WERI-Rb-1 (cell line): ENCODE results near the gene PGF.

Source experiments
- DNase-seq: peaks from one replicate; pipeline ENCODE4 v3.0.0-alpha.2; 2020
- H3K27ac ChIP-seq: fragments of 250-450 bp; sonication (Bioruptor Pico); 2 replicates; pipeline ENCODE4 v1.5.1; 2020; ENCODE audit warnings: mild to moderate bottlenecking, moderate library complexity
- H3K27me3 ChIP-seq: fragments of 250-450 bp; sonication (Bioruptor Pico); 2 replicates; pipeline ENCODE4 v1.5.1; 2021; ENCODE audit warnings: mild to moderate bottlenecking, low read depth, moderate library complexity; ENCODE audit not compliant: insufficient read depth, severe bottlenecking
- H3K36me3 ChIP-seq: fragments of 250-450 bp; sonication (Bioruptor Pico); 2 replicates; pipeline ENCODE4 v1.5.1; 2020; ENCODE audit warnings: mild to moderate bottlenecking, moderate library complexity
- H3K4me3 ChIP-seq: 2 replicates; pipeline ENCODE4 v1.5.1; 2011; ENCODE audit warnings: low read depth, mild to moderate bottlenecking, control low read depth, low read length
- H3K9me3 ChIP-seq: fragments of 250-450 bp; sonication (Bioruptor Pico); 2 replicates; pipeline ENCODE4 v1.5.1; 2021; ENCODE audit warnings: mild to moderate bottlenecking, moderate library complexity; ENCODE audit not compliant: severe bottlenecking
- TF ChIP-seq, protein P1 (sequence below): IDR thresholded peaks from 2 replicates; pipeline ENCODE4 v1.5.1; 2011; ENCODE audit warnings: low read depth, mild to moderate bottlenecking, control low read depth, inconsistent platforms, low read length

Gene PGF

DNA sequence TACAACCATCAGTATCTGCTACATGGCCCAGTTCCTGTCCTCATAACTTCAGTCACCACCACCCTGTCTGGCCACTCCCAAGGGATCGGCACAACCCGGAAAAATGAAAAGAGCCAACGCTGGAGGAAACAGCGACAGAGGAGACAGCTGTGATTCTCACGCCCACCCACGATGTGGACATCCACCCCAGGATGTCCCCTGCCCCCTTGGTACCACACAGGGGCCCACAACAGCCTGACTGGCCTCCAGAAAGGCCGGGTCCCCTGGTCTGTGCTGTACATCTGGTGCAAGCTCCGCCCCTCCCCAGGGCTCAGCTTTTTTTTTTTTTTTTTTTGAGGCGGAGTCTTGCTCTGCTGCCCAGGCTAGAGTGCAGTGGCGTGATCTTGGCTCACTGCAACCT is 44.8 kb downstream of the PGF start:
- no peak for DNase-seq
- H3K27ac ChIP-seq: no peak overlapping the region
- H3K36me3 ChIP-seq: peaks cover 6% of the 10 kb centered on the region
- no peaks in the 10 kb centered on the region for H3K9me3 ChIP-seq
- no peak overlapping the region for H3K4me3 ChIP-seq
- TF ChIP-seq, protein P1, sequence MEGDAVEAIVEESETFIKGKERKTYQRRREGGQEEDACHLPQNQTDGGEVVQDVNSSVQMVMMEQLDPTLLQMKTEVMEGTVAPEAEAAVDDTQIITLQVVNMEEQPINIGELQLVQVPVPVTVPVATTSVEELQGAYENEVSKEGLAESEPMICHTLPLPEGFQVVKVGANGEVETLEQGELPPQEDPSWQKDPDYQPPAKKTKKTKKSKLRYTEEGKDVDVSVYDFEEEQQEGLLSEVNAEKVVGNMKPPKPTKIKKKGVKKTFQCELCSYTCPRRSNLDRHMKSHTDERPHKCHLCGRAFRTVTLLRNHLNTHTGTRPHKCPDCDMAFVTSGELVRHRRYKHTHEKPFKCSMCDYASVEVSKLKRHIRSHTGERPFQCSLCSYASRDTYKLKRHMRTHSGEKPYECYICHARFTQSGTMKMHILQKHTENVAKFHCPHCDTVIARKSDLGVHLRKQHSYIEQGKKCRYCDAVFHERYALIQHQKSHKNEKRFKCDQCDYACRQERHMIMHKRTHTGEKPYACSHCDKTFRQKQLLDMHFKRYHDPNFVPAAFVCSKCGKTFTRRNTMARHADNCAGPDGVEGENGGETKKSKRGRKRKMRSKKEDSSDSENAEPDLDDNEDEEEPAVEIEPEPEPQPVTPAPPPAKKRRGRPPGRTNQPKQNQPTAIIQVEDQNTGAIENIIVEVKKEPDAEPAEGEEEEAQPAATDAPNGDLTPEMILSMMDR: no peak
- H3K27me3 ChIP-seq: no peaks in the 10 kb centered on the region

DNA sequence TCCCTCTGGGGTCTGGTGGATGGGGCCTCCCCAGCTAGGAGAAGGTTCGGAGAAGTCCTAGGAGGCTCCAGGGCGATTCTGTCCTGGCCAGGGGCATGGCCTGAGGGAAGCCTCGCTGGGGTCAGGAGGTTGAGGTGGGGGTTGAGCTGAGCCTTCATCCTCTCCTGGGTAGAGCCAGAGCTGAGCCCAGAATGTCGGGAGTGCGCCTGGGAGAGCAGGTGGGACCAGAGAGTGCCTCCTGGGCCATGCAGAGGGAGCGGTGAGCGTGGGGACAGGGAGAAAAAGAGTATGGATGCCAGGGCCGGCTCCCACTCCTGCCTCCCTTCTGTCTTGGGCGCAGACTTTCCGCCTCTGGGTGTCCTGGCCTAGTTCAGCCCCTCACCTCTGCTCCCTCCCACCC is 45.5 kb downstream of the PGF start:
- H3K36me3 ChIP-seq: peaks cover 2% of the 10 kb centered on the region
- no peak overlapping the region for H3K4me3 ChIP-seq
- TF ChIP-seq, protein P1: no peak
- no peaks in the 10 kb centered on the region for H3K27me3 ChIP-seq
- H3K9me3 ChIP-seq: no peaks in the 10 kb centered on the region
- no peak overlapping the region for H3K27ac ChIP-seq
- DNase-seq: no peak

DNA sequence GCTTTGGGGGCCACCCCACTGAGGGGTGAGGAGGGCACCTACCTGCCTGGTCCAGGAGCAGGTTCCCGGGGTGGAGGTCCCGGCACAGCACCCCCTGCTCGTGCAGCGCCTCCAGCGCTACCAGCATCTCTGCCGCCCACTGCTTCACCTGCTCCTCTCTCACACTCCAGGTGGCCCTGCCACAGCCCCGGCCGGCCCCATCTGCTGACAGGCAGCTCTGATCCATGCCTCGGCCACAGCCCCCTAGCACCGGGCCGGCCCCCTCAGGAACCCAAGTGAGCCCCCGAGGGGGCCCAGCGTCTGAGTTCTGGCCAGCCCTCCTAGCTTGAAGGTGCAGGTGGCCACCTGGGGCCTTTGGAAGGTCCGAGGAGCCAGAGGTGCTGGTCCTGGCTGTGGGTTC is 45.9 kb downstream of the PGF start:
- H3K9me3 ChIP-seq: no peaks in the 10 kb centered on the region
- TF ChIP-seq, protein P1: no peak
- no peak overlapping the region for H3K27ac ChIP-seq
- no peaks in the 10 kb centered on the region for H3K27me3 ChIP-seq
- H3K36me3 ChIP-seq: peaks cover 4% of the 10 kb centered on the region
- H3K4me3 ChIP-seq: no peak overlapping the region
- DNase-seq: no peak

GRCh38 chr14:74908861-74909341 is 46.5 kb downstream of the PGF start:
- H3K27ac ChIP-seq: no peak overlapping the region
- TF ChIP-seq, protein P1: no peak
- peaks cover 2% of the 10 kb centered on the region; the same call in 1 of the 2 replicates for H3K36me3 ChIP-seq
- no peaks in the 10 kb centered on the region for H3K9me3 ChIP-seq
- DNase-seq: no peak
- H3K27me3 ChIP-seq: no peaks in the 10 kb centered on the region
- no peak overlapping the region for H3K4me3 ChIP-seq

DNA sequence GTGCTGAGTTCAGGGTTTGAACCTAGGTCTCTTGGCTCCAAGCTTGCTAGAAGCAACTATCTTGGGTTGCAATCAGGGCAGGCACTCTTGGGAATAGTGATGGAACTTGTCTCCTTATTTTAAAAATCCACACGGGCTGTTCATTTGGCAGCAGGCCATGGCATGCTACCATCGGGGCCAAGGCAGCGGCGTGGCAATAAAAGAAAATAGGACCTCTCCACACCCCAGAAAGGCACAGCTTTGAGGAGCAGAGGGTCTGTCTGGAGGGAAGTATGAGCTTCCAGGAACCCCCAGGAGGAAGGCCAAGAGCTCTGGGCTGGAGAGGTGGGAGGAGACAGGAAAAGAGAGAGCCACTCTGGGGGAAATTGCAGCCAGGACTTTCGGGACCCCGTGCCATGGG is 47.7 kb downstream of the PGF start:
- Histone ChIP-seq H3K4me3 (no peak overlapping the region), H3K9me3 (no peaks in the 10 kb centered on the region), H3K36me3 (peaks cover 6% of the 10 kb centered on the region), H3K27ac (no peak overlapping the region), H3K27me3 (no peaks in the 10 kb centered on the region)
- DNase-seq: no peak
- TF ChIP-seq, protein P1: no peak

DNA sequence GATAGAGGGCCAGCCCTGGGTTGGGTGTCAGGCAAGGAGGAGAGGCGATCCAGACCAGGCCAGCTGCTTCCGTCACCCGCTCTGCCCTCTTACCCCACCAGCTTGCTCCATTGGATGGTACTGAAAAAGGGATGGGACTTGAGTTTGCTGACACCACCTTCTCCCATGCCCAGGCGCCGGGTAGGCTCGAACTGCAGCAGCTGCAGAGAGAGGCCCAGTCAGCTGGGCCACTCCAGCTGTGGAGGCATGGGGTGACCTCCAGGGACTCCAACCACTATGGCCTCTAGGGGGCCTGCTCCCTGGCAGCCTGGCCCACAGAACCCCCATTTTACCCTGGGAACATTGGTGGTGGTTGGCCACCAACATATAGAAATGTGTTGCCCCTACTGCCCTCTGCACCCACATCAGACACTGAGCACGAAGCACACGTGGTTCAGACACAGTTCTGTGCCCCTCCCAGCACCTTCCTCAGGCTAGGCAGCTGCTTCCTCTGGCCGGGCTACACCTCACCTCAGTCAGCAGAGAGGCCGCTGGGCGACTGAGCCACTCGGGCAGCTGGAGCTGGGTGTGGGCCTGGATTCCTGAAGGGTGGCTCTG is 48.4 kb downstream of the PGF start:
- H3K27me3 ChIP-seq: no peaks in the 10 kb centered on the region
- H3K36me3 ChIP-seq: peaks cover 10% of the 10 kb centered on the region
- no peak overlapping the region for H3K4me3 ChIP-seq
- H3K9me3 ChIP-seq: no peaks in the 10 kb centered on the region
- H3K27ac ChIP-seq: peak overlapping the region; percentile 31; the same call in 1 of the 2 replicates
- TF ChIP-seq, protein P1: peak; percentile 59
- no peak for DNase-seq
